Smooth muscle cell (in vitro differentiated cells): Measurements from ENCODE around the gene STEAP1. TPM values are rescaled to one million over a fixed set of nuclear protein-coding genes. Genes with fewer than 3 reads are reported as not detected.

Experiments used
- DNase-seq: peaks from one replicate; lab custom pipeline; 2025; ENCODE audit not compliant: unreplicated experiment; lab: John Stamatoyannopoulos, UW
- H2AFZ ChIP-seq: fragments of 200-600 bp; sonication (generic); 2 replicates; pipeline ENCODE4 v1.6.0; 2016; ENCODE audit warnings: antibody characterized with exemption, low read depth, mild to moderate bottlenecking
- H3F3A ChIP-seq: fragments of 200-600 bp; sonication (generic); 2 replicates; pipeline ENCODE4 v1.6.0; 2017; ENCODE audit warnings: antibody characterized with exemption, low read depth
- H3K27ac ChIP-seq: fragments of 200-600 bp; sonication (generic); 2 replicates; pipeline ENCODE4 v1.5.1; 2016; ENCODE audit warnings: low read depth, mild to moderate bottlenecking
- H3K27me3 ChIP-seq: fragments of 200-600 bp; sonication (generic); 2 replicates; pipeline ENCODE4 v1.6.1; 2016; ENCODE audit warnings: low read depth, mild to moderate bottlenecking
- H3K36me3 ChIP-seq: fragments of 200-600 bp; sonication (generic); 2 replicates; pipeline ENCODE4 v1.5.1; 2016; ENCODE audit warnings: low read depth
- H3K4me1 ChIP-seq: fragments of 200-600 bp; sonication (generic); 2 replicates; pipeline ENCODE4 v1.5.1; 2016; ENCODE audit warnings: low read depth
- H3K4me2 ChIP-seq: fragments of 200-600 bp; sonication (generic); 2 replicates; pipeline ENCODE4 v1.6.0; 2016; ENCODE audit warnings: mild to moderate bottlenecking
- H3K4me3 ChIP-seq: fragments of 200-600 bp; sonication (generic); 2 replicates; pipeline ENCODE4 v1.5.1; 2016; ENCODE audit warnings: mild to moderate bottlenecking
- H3K79me2 ChIP-seq: fragments of 200-600 bp; sonication (generic); 2 replicates; pipeline ENCODE4 v1.6.0; 2016; ENCODE audit warnings: low read depth, mild to moderate bottlenecking
- H3K9ac ChIP-seq: fragments of 200-600 bp; sonication (generic); 2 replicates; pipeline ENCODE4 v1.6.0; 2016; ENCODE audit warnings: low read depth
- H3K9me3 ChIP-seq: fragments of 200-600 bp; sonication (generic); replicated peaks from 2 replicates; pipeline ENCODE4 v1.5.1; 2016; ENCODE audit warnings: low read depth
- H4K20me1 ChIP-seq: fragments of 200-600 bp; sonication (generic); 2 replicates; pipeline ENCODE4 v1.6.0; 2016; ENCODE audit warnings: low read depth
- CTCF ChIP-seq: fragments of 200-600 bp; sonication (generic); IDR thresholded peaks from 2 replicates; pipeline ENCODE4 v1.5.1; 2017; ENCODE audit warnings: borderline replicate concordance, mild to moderate bottlenecking, antibody characterized with exemption; ENCODE audit not compliant: insufficient read depth, poor library complexity, severe bottlenecking
- WGBS: methylation state at CpG from one replicate; pipeline ENCODE4 v1.1.7; 2016; ENCODE audit warnings: low lambda C conversion rate; 5-methylcytosine and 5-hydroxymethylcytosine counted together
- polyA plus RNA-seq: library from polyadenylated mRNA; unstranded; fragments of >200 nt; fragmentation: Nextera tagmentation; extraction: Ambion mirVana; gene quantifications from 2 replicates; pipeline ENCODE4 v1.2.1, GENCODE V29; 2016
- total RNA-seq: library from RNA; depleted of rRNA; stranded (reverse); fragments of >200 nt; gene quantifications from 2 replicates; pipeline ENCODE4 v1.2.3, GENCODE V29; 2014

Gene STEAP1
- total and polyA plus RNA-seq, 2 experiments from 2014 or later, result 0.48 to 2.1 TPM

- H3K9ac ChIP-seq, result no peak overlapping the region
- DNase-seq, result no peak
- H4K20me1 ChIP-seq, result no peaks in the 10 kb centered on the region
- no peaks in the 10 kb centered on the region for H3F3A ChIP-seq
- H3K4me2 ChIP-seq, result no peak overlapping the region
- H3K36me3 ChIP-seq, result no peaks in the 10 kb centered on the region
- 80% methylated on average over 2 of the region's 2 CpGs for WGBS
- H3K79me2 ChIP-seq, result no peaks in the 10 kb centered on the region
- no peak overlapping the region for H3K27ac ChIP-seq
- no peak overlapping the region for H2AFZ ChIP-seq
- no peaks in the 10 kb centered on the region for H3K4me1 ChIP-seq
- no peak overlapping the region for H3K4me3 ChIP-seq
- no peaks in the 10 kb centered on the region for H3K27me3 ChIP-seq
- no peaks in the 10 kb centered on the region for H3K9me3 ChIP-seq
- no peak for TF ChIP-seq CTCF
Observed at GRCh38 chr7:90188281-90188680, 34.0 kb downstream of the STEAP1 start.

GRCh38 chr7:90190995-90191394 is 36.7 kb downstream of the STEAP1 start:
- no peaks in the 10 kb centered on the region for H3K9me3 ChIP-seq
- no peaks in the 10 kb centered on the region for H3K27me3 ChIP-seq
- H3K4me2 ChIP-seq, result no peak overlapping the region
- no peak overlapping the region for H3K27ac ChIP-seq
- no peaks in the 10 kb centered on the region for H4K20me1 ChIP-seq
- H3K4me1 ChIP-seq, result no peaks in the 10 kb centered on the region
- H3K4me3 ChIP-seq, result no peak overlapping the region
- no peak overlapping the region for H3K9ac ChIP-seq
- no peaks in the 10 kb centered on the region for H3K79me2 ChIP-seq
- no peaks in the 10 kb centered on the region for H3K36me3 ChIP-seq
- no peak for TF ChIP-seq CTCF
- no peaks in the 10 kb centered on the region for H3F3A ChIP-seq
- no peak overlapping the region for H2AFZ ChIP-seq
- no peak for DNase-seq

- Histone ChIP-seq H3K36me3 (no peaks in the 10 kb centered on the region), H3K4me1 (no peaks in the 10 kb centered on the region), H3K4me3 (no peak overlapping the region), H4K20me1 (no peaks in the 10 kb centered on the region), H3K9me3 (no peaks in the 10 kb centered on the region), H3K27ac (no peak overlapping the region), H3K9ac (no peak overlapping the region), H3K4me2 (no peak overlapping the region), H3F3A (no peaks in the 10 kb centered on the region), H3K79me2 (no peaks in the 10 kb centered on the region), H3K27me3 (no peaks in the 10 kb centered on the region), H2AFZ (no peak overlapping the region)
- no peak for DNase-seq
- no peak for TF ChIP-seq CTCF
- WGBS, result 72% methylated on average over 1 of the region's 1 CpG
Observed at GRCh38 chr7:90191648-90192047, 37.4 kb downstream of the STEAP1 start.

GRCh38 chr7:90192876-90193750 is 38.8 kb downstream of the STEAP1 start:
- H3K79me2 ChIP-seq, result no peaks in the 10 kb centered on the region
- no peaks in the 10 kb centered on the region for H3K36me3 ChIP-seq
- DNase-seq, result no peak
- H2AFZ ChIP-seq, result no peak overlapping the region
- no peak for TF ChIP-seq CTCF
- no peaks in the 10 kb centered on the region for H3K9me3 ChIP-seq
- no peaks in the 10 kb centered on the region for H3K4me1 ChIP-seq
- H3K27ac ChIP-seq, result no peak overlapping the region
- H3K4me2 ChIP-seq, result no peak overlapping the region
- no peak overlapping the region for H3K4me3 ChIP-seq
- WGBS, result 78% methylated on average over 2 of the region's 2 CpGs
- H3K27me3 ChIP-seq, result no peaks in the 10 kb centered on the region
- H4K20me1 ChIP-seq, result no peaks in the 10 kb centered on the region
- no peak overlapping the region for H3K9ac ChIP-seq
- H3F3A ChIP-seq, result no peaks in the 10 kb centered on the region
